OCI-LY7 (cell line): ENCODE results near the gene CACNA2D1. TPM values are rescaled to one million over a fixed set of nuclear protein-coding genes. Genes with fewer than 3 reads are reported as not detected.

Experiments
- BruUV-seq: library from RNA; stranded (reverse); fragments of 400-500 nt; replicated peaks from 2 replicates; lab custom pipeline; 2021; lab: Mats Ljungman, UMichigan
- CTCF ChIA-PET: fragments of 300-600 bp; sonication (Branson Sonifier 250); formaldehyde crosslinking; loops from one replicate; lab custom pipeline; 2022; ENCODE audit warnings: antibody characterized with exemption; ENCODE audit not compliant: unreplicated experiment; lab: Charles Lee
- POLR2A ChIA-PET: fragments of 300-600 bp; sonication (Branson Sonifier 250); formaldehyde crosslinking; loops from one replicate; lab custom pipeline; 2022; ENCODE audit warnings: antibody characterized with exemption; lab: Charles Lee
- DNase-seq: peaks from one replicate; pipeline ENCODE4 v3.0.0-alpha.2; 2015; ENCODE audit warnings: low spot score
- H2AFZ ChIP-seq: fragments of 200-600 bp; sonication (generic), shearing (Covaris generic); 2 replicates; pipeline ENCODE4 v1.6.1; 2014; ENCODE audit warnings: mild to moderate bottlenecking, antibody characterized with exemption, low read length, moderate library complexity
- H3K27ac ChIP-seq: fragments of 200-600 bp; sonication (generic); 2 replicates; pipeline ENCODE4 v1.5.1; 2014; ENCODE audit warnings: mixed run types, low read depth, mild to moderate bottlenecking, moderate library complexity, low read length, inconsistent platforms; ENCODE audit not compliant: poor library complexity, severe bottlenecking
- H3K36me3 ChIP-seq: fragments of 200-600 bp; sonication (generic); 2 replicates; pipeline ENCODE4 v1.6.1; 2014; ENCODE audit warnings: mild to moderate bottlenecking, antibody characterized with exemption, low read length, moderate library complexity, mixed read lengths; ENCODE audit not compliant: insufficient read depth
- H3K4me1 ChIP-seq: fragments of 200-600 bp; sonication (generic); 2 replicates; pipeline ENCODE4 v1.5.1; 2014; ENCODE audit warnings: mild to moderate bottlenecking, low read length; ENCODE audit not compliant: insufficient read depth, poor library complexity, severe bottlenecking
- H3K4me2 ChIP-seq: fragments of 200-600 bp; sonication (generic); 2 replicates; pipeline ENCODE4 v1.6.1; 2014; ENCODE audit warnings: mild to moderate bottlenecking, low read length
- H3K4me3 ChIP-seq: fragments of 200-600 bp; sonication (generic); 2 replicates; pipeline ENCODE4 v1.5.1; 2014; ENCODE audit warnings: mild to moderate bottlenecking, low read depth, low read length; ENCODE audit not compliant: poor library complexity, severe bottlenecking
- H3K79me2 ChIP-seq: fragments of 200-600 bp; sonication (generic); 2 replicates; pipeline ENCODE4 v1.6.1; 2016; ENCODE audit warnings: low read depth, mild to moderate bottlenecking, low read length, moderate library complexity, mixed read lengths; ENCODE audit not compliant: insufficient read depth
- H3K9me2 ChIP-seq: fragments of 200-600 bp; sonication (generic); 2 replicates; pipeline ENCODE4 v1.6.1; 2016; ENCODE audit warnings: mild to moderate bottlenecking, low read length, mixed read lengths; ENCODE audit not compliant: insufficient read depth
- H3K9me3 ChIP-seq: fragments of 200-600 bp; sonication (generic); 2 replicates; pipeline ENCODE4 v1.6.1; 2014; ENCODE audit warnings: mild to moderate bottlenecking, mixed run types, low read length, mixed read lengths
- H4K20me1 ChIP-seq: fragments of 200-600 bp; sonication (generic); 2 replicates; pipeline ENCODE4 v1.6.1; 2014; ENCODE audit warnings: mild to moderate bottlenecking, antibody characterized with exemption, low read length, moderate library complexity, mixed read lengths; ENCODE audit not compliant: insufficient read depth
- EZH2phosphoT487 ChIP-seq: fragments of 200-600 bp; sonication (generic); IDR thresholded peaks from 2 replicates; pipeline ENCODE4 v1.6.1; 2018; ENCODE audit warnings: low read depth, borderline replicate concordance, mild to moderate bottlenecking, mixed run types, antibody characterized with exemption, low read length, moderate library complexity, mixed read lengths
- intact Hi-C: fragments of 100-400 bp; cut with micrococcal nuclease; formaldehyde crosslinking; loops from one replicate; pipeline ENCODE4 v1.10.0; 2022; ENCODE audit not compliant: unreplicated experiment
- total RNA-seq, 2 experiments: library from RNA; depleted of rRNA in 1 of 2; stranded (reverse); fragments of >200 nt in 1 of 2; shearing (Covaris generic) in 1 of 2; gene quantifications; 2 replicates each; pipeline ENCODE4 v1.2.3, GENCODE V29; 2014 to 2022
- TF ChIP-seq, protein P1 (sequence below): fragments of 200-600 bp; sonication (generic); conservative IDR thresholded peaks from 2 replicates; pipeline ENCODE4 v1.5.1; 2014; ENCODE audit warnings: mild to moderate bottlenecking, antibody characterized with exemption, low read length, moderate library complexity, mixed read lengths

The CACNA2D1 gene
- total RNA-seq, 2 experiments from 2014 or later = not detected

DNA sequence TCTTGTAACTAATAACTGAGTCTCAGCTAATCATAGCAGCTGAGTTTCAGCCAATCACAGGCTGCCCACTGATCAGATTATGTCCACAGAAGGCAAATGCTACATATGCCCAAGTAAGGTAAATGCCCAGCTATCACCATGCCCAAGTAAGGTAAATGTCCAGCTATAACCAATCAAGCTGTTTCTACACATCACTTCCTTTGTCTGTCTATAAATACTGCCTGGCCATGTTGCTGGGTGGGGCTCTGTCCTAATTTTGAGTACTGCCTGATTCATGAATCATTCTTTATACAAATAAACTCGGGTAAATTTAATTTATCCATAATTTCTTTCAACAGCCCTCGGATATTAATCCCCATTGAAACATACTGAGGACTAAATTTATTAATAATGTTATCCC, 312.4 kb downstream of the CACNA2D1 start:
- TF ChIP-seq, protein P1, sequence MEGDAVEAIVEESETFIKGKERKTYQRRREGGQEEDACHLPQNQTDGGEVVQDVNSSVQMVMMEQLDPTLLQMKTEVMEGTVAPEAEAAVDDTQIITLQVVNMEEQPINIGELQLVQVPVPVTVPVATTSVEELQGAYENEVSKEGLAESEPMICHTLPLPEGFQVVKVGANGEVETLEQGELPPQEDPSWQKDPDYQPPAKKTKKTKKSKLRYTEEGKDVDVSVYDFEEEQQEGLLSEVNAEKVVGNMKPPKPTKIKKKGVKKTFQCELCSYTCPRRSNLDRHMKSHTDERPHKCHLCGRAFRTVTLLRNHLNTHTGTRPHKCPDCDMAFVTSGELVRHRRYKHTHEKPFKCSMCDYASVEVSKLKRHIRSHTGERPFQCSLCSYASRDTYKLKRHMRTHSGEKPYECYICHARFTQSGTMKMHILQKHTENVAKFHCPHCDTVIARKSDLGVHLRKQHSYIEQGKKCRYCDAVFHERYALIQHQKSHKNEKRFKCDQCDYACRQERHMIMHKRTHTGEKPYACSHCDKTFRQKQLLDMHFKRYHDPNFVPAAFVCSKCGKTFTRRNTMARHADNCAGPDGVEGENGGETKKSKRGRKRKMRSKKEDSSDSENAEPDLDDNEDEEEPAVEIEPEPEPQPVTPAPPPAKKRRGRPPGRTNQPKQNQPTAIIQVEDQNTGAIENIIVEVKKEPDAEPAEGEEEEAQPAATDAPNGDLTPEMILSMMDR = no peak
- no peak for TF ChIP-seq EZH2phosphoT487
- no peaks in the 10 kb centered on the region for H4K20me1 ChIP-seq
- no peaks in the 10 kb centered on the region for H3K79me2 ChIP-seq
- no peaks in the 10 kb centered on the region for H3K36me3 ChIP-seq
- no peaks in the 10 kb centered on the region for H3K9me3 ChIP-seq
- H3K4me1 ChIP-seq = no peaks in the 10 kb centered on the region
- no TSS peak for BruUV-seq
- ChIA-PET CTCF (no interaction called here), POLR2A (no interaction called here)
- H3K4me3 ChIP-seq = no peak overlapping the region
- intact Hi-C loops = no loop called here
- no peak overlapping the region for H2AFZ ChIP-seq
- H3K4me2 ChIP-seq = no peak overlapping the region
- no peaks in the 10 kb centered on the region for H3K9me2 ChIP-seq
- H3K27ac ChIP-seq = no peak overlapping the region
- no peak for DNase-seq

DNA sequence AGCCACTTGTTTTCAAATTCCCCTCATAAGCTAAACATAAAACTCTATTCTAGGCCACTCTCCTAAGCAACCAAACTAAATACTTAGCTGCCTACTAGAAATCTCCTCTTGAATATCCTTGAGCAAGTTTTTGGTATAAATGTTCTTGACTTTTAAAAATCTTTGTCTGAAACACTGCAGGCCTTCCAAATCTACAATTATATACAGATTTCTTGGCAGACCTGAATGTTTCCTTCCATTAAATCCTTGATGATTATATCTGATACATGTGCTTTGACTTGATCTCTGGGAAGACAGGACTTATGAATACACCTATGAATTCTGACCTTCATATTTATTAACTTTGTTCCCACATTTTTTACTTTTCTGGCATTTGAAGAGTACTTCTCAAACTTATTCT, 314.5 kb downstream of the CACNA2D1 start:
- H3K4me3 ChIP-seq = no peak overlapping the region
- ChIA-PET CTCF (no interaction called here), POLR2A (no interaction called here)
- H3K27ac ChIP-seq = no peak overlapping the region
- BruUV-seq = no TSS peak
- no peaks in the 10 kb centered on the region for H3K4me1 ChIP-seq
- H3K9me3 ChIP-seq = no peaks in the 10 kb centered on the region
- no peak for TF ChIP-seq EZH2phosphoT487
- TF ChIP-seq, protein P1 = no peak
- H3K4me2 ChIP-seq = no peak overlapping the region
- no peaks in the 10 kb centered on the region for H3K9me2 ChIP-seq
- H3K36me3 ChIP-seq = no peaks in the 10 kb centered on the region
- no peaks in the 10 kb centered on the region for H3K79me2 ChIP-seq
- intact Hi-C loops = no loop called here
- DNase-seq = no peak
- H2AFZ ChIP-seq = no peak overlapping the region
- H4K20me1 ChIP-seq = no peaks in the 10 kb centered on the region

DNA sequence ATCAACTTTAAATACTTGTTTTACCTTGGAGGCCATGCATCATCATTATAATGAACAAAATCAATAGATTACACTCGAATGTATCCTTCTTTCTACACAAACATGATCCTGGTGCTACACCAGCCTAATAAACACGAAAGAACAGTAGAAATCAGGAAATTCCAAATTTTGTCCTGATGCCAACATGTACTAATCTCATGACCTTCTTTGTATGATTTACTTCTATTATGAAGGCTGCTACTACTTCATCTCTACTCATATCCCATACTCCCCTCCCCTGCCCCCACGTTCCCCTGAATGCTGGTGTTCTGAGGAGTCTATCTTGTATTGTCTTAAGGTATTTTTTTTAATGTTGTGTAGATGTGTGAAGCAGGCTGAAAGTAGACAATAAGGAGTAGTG, 315.0 kb downstream of the CACNA2D1 start:
- H3K79me2 ChIP-seq = no peaks in the 10 kb centered on the region
- intact Hi-C loops = no loop called here
- CTCF ChIA-PET = no interaction called here
- H4K20me1 ChIP-seq = no peaks in the 10 kb centered on the region
- BruUV-seq = no TSS peak
- H3K36me3 ChIP-seq = no peaks in the 10 kb centered on the region
- TF ChIP-seq, protein P1 = no peak
- TF ChIP-seq EZH2phosphoT487 = no peak
- H3K9me2 ChIP-seq = no peaks in the 10 kb centered on the region
- H3K4me1 ChIP-seq = no peaks in the 10 kb centered on the region
- H3K9me3 ChIP-seq = no peaks in the 10 kb centered on the region
- H3K27ac ChIP-seq = no peak overlapping the region
- H3K4me3 ChIP-seq = no peak overlapping the region
- POLR2A ChIA-PET = no interaction called here
- DNase-seq = no peak
- no peak overlapping the region for H3K4me2 ChIP-seq
- no peak overlapping the region for H2AFZ ChIP-seq
